Activated CD4-positive, alpha-beta T cell treated with anti-CD3 and anti-CD28 coated beads, Interleukin-2, amount 10 ng/mL, durations not matched to agents 7 days and 5 days (primary cell): ENCODE results near the gene SPP1. TPM values are rescaled to one million over a fixed set of nuclear protein-coding genes. Genes with fewer than 3 reads are reported as not detected.

ENCODE experiments used
- CTCF ChIA-PET: fragments of 350-600 bp; sonication (Branson Sonifier 250); formaldehyde crosslinking; loops from one replicate; lab custom pipeline; 2021; ENCODE audit warnings: antibody characterized with exemption; lab: Charles Lee
- POLR2A ChIA-PET: fragments of 350-600 bp; sonication (Branson Sonifier 250); formaldehyde crosslinking; loops from one replicate; lab custom pipeline; 2021; ENCODE audit warnings: antibody characterized with exemption; lab: Charles Lee
- DNase-seq: peaks from one replicate; pipeline ENCODE4 v3.0.0-alpha.2; 2020
- H3K27ac Mint-ChIP-seq: one replicate; pipeline ENCODE4 v1.8.0; 2021; ENCODE audit warnings: mild to moderate bottlenecking, moderate library complexity, mixed read lengths
- H3K27me3 Mint-ChIP-seq: one replicate; pipeline ENCODE4 v1.8.0; 2021; ENCODE audit warnings: mixed read lengths
- H3K36me3 Mint-ChIP-seq: one replicate; pipeline ENCODE4 v1.8.0; 2021; ENCODE audit warnings: low read depth, mixed read lengths
- H3K4me1 Mint-ChIP-seq: one replicate; pipeline ENCODE4 v1.8.0; 2021; ENCODE audit warnings: mixed read lengths
- H3K4me3 Mint-ChIP-seq: one replicate; pipeline ENCODE4 v1.8.0; 2021; ENCODE audit warnings: mild to moderate bottlenecking, moderate library complexity, mixed read lengths
- H3K9me3 Mint-ChIP-seq: one replicate; pipeline ENCODE4 v1.8.0; 2021; ENCODE audit warnings: mixed read lengths
- total RNA-seq, 2 experiments: library from RNA; stranded (reverse); gene quantifications; one replicate each; pipeline ENCODE4 v1.2.3, GENCODE V29; 2021

Gene SPP1
- total RNA-seq, 2 experiments from 2014 or later: 0.17 to 0.79 TPM

DNA sequence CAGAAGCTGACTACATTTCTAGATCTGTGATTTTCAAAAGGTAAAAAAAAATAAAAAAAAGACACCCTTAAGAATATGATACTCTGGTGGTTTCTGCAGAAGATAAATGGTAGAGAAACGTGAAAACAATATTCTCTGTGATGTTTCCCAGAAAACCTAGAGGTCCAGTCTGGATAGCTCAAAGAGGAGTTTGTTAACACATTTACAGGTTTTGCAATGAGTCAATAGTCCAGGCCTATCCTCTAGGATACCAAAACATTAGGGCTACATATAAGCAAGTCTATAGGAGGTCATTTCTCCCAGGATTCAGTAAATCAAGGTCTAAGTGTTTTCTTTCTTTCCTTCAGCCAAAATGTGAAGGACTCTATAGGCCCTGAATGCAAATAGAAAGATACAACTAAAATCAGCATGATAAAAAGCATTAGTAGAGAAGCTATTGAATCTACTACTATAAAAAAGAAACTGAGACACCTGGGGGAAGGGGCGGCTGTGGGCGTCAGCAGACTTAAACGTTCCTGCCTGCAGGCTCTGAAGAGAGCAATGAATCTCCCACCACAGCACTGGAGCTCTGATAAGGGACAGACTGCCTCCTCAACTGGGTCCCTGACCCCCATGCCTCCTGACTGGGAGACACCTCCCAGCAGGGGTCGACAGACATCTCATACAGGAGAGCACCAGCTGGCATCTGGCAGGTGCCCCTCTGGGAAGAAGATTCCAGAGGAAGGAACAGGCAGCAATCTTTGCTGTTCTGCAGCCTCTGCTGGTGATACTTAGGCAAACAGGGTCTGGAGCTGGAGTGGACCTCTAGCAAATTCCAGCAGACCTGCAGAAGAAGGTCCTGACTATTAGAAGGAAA, 33.7 kb upstream of the SPP1 start:
- peaks cover 9% of the 10 kb centered on the region for H3K27me3 Mint-ChIP-seq
- no peak for DNase-seq
- POLR2A ChIA-PET: no interaction called here
- H3K27ac Mint-ChIP-seq: no peak overlapping the region
- no peaks in the 10 kb centered on the region for H3K4me1 Mint-ChIP-seq
- no peak overlapping the region for H3K4me3 Mint-ChIP-seq
- no peaks in the 10 kb centered on the region for H3K36me3 Mint-ChIP-seq
- CTCF ChIA-PET: no interaction called here
- H3K9me3 Mint-ChIP-seq: no peaks in the 10 kb centered on the region

DNA sequence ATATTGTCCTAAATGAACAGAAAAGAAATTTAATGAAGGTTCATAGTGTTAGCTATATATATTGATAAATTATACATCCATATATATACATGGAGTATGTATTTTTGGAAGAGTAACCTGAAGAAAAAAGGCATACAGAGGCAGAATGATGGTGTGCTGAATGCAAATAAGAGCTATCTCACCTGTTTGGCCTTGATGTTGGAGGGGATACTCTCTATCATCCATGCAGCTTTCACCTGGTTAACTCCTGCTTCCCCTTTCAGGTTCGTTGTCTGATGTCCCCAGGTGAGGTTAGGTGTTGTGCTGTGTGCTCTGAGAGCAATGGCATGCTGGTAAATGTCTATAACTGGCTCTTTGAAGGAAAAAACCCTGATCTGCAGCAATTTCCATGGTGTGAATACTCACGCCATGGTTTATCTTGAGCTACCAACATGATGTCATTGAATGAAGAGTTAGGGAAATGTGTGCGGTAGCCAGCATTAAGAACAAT, 31.8 kb upstream of the SPP1 start:
- no peaks in the 10 kb centered on the region for H3K36me3 Mint-ChIP-seq
- POLR2A ChIA-PET: no interaction called here
- CTCF ChIA-PET: interaction anchor here (0.6 to 1.6 kb wide), 2 partner anchors 12 to 30 kb away, joined by 3 to 7 read pairs; no protein-coding TSS in a partner anchor
- no peak overlapping the region for H3K27ac Mint-ChIP-seq
- DNase-seq: no peak
- H3K27me3 Mint-ChIP-seq: peaks cover 14% of the 10 kb centered on the region
- H3K4me3 Mint-ChIP-seq: no peak overlapping the region
- H3K9me3 Mint-ChIP-seq: no peaks in the 10 kb centered on the region
- H3K4me1 Mint-ChIP-seq: no peaks in the 10 kb centered on the region

DNA sequence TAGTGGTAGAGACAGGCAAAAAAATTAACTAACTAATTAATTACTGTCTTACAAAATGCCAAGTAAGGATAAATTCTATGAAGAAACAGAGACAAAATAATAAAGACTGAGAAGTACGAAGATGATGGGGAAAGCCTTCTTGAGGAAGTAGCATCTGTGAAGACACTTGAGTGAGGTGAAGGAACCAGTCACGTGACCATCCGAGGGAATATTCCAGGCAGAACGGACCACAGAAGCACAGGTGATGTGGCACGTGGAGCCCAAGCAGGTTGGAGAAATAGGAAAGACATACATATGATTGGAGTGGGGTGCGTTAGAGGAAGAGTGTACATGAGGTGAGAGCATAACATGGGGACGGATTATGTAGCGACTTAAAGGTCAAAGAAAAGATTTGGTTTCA, 30.5 kb upstream of the SPP1 start:
- H3K36me3 Mint-ChIP-seq: no peaks in the 10 kb centered on the region
- CTCF ChIA-PET: interaction anchor here (1.6 kb wide), 1 partner anchor 11 kb away, joined by 7 read pairs; no protein-coding TSS in a partner anchor
- DNase-seq: no peak
- peaks cover 18% of the 10 kb centered on the region for H3K27me3 Mint-ChIP-seq
- no peaks in the 10 kb centered on the region for H3K9me3 Mint-ChIP-seq
- no peak overlapping the region for H3K4me3 Mint-ChIP-seq
- POLR2A ChIA-PET: no interaction called here
- no peaks in the 10 kb centered on the region for H3K4me1 Mint-ChIP-seq
- no peak overlapping the region for H3K27ac Mint-ChIP-seq

DNA sequence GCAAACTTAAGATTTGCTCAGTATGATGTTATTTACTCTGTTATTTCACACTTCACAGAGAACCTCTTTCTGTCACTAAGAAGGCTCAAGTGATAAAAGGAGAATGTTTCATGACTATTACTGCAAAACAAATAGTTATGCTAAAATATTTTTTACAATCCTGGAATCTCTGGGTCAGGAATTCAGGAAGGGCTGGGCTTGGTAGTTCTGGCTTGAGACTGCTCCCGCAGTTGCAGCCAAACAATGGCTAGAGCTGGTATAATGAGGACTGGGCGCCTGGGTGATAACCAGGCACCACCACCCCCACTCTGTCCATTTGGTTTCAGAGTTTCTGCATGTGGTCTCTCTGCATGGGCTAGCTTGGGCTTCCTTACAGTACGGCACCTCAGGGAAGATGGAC, 28.7 kb upstream of the SPP1 start:
- CTCF ChIA-PET: no interaction called here
- Mint-ChIP-seq H3K36me3 (no peaks in the 10 kb centered on the region), H3K27ac (no peak overlapping the region), H3K9me3 (no peaks in the 10 kb centered on the region), H3K27me3 (peaks cover 19% of the 10 kb centered on the region), H3K4me1 (no peaks in the 10 kb centered on the region), H3K4me3 (no peak overlapping the region)
- POLR2A ChIA-PET: no interaction called here
- no peak for DNase-seq

DNA sequence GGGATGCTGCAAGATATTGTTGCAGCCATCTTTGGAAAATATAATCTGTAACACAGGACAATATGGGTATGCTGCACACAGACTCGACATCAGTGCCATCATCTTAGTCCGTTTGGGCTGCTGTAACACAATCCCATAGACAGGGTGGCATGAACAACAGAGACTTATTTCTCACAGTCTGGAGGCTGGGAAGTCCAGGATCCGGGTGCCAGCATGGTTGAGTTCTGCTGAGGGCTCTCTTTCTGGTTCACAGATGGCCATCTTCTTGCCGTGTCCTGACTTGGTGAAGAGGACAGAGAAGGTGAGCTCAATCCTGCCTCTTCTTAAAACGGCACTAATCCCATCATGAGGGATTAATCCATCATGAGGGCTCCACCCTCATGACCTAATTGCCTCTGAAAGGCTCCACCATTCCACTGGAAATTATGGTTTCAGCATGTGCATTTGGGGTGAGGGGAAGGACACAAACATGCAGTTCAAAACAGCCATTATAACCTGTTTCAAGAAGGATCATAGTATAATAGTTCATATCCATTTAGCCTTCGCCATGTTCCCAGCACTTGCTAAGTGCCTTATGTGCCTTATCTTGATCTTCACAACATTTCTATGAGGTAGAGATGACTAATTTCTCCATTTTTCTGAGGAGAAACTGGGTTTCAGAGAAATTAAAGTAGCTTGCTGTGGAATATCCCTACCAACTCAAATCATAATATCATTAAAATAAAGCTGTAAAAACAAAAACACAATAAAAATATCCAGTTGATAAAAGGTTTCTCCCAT, 27.9 kb upstream of the SPP1 start:
- POLR2A ChIA-PET: no interaction called here
- Mint-ChIP-seq H3K4me3 (no peak overlapping the region), H3K4me1 (no peaks in the 10 kb centered on the region), H3K9me3 (no peaks in the 10 kb centered on the region), H3K27me3 (peaks cover 19% of the 10 kb centered on the region), H3K27ac (no peak overlapping the region), H3K36me3 (no peaks in the 10 kb centered on the region)
- DNase-seq: no peak
- CTCF ChIA-PET: interaction anchor here (1.1 kb wide), 1 partner anchor 9 kb away, joined by 3 read pairs; no protein-coding TSS in a partner anchor

DNA sequence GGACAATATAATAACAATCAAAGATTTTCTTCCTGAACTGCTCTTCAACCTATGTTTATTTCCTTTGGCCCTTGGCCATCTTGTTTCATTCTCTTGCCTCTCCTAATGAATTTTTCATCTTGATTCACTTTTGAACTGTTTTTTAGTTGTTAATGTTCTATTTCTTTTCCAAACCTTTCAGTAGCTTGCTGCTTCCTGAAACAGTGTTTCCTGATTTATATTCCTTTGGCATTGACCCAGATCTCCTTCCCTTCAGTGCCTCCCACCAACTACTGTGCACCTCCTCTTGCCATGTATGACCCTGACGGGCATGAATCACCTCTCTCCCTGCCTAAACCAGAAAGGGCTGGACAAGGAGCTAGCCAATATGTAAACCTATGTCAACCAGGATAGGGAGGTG, 25.6 kb upstream of the SPP1 start:
- CTCF ChIA-PET: no interaction called here
- POLR2A ChIA-PET: no interaction called here
- Mint-ChIP-seq H3K9me3 (no peaks in the 10 kb centered on the region), H3K27ac (no peak overlapping the region), H3K4me1 (no peaks in the 10 kb centered on the region), H3K27me3 (peaks cover 18% of the 10 kb centered on the region), H3K4me3 (no peak overlapping the region), H3K36me3 (no peaks in the 10 kb centered on the region)
- no peak for DNase-seq

DNA sequence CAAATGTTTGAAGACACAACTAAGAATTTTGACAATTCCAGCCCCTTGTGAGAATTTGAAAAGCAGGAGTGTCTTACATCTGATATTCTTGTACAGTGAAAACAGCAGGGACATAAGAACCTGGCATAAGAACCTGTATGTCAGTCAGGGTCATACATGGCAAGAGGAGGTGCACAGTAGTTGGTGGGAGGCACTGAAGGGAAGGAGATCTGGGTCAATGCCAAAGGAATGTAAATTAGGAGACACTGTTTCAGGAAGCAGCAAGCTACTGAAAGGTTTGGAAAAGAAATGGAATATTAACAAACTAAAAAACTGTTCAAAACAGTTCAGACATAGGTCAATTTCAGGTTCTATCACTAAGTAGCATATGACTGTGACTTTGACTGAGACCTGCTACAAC, 25.0 kb upstream of the SPP1 start:
- peaks cover 21% of the 10 kb centered on the region for H3K27me3 Mint-ChIP-seq
- H3K36me3 Mint-ChIP-seq: no peaks in the 10 kb centered on the region
- H3K27ac Mint-ChIP-seq: no peak overlapping the region
- H3K4me1 Mint-ChIP-seq: no peaks in the 10 kb centered on the region
- no peak for DNase-seq
- CTCF ChIA-PET: no interaction called here
- POLR2A ChIA-PET: no interaction called here
- H3K9me3 Mint-ChIP-seq: no peaks in the 10 kb centered on the region
- no peak overlapping the region for H3K4me3 Mint-ChIP-seq

DNA sequence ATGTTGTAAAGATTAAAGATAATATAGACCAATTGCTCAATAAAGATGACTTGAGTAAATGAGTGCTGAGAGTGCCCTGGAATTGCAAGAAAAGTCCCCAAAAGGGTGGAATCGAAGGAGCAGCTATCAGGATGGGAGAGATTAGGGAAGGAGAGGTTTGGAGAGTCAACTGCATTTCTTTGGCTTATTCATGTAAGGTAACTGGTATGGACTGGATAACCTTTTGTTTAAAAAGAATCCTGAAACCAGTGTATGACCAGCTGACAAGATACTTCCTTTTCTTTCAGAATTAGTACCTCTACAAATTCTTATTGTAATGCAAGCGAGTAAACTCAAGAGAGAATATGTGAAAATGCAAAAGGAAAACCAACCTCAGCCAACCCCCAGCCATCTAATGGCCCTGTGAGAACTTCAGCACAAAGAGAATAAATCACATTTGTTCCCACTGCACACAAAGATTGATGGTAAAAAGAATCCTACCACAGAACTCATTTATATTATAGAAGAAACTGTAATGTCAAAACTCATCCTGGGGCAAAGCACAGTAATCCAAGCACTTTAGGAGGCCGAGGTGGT, 24.5 kb upstream of the SPP1 start:
- peaks cover 21% of the 10 kb centered on the region for H3K27me3 Mint-ChIP-seq
- no peaks in the 10 kb centered on the region for H3K36me3 Mint-ChIP-seq
- ChIA-PET CTCF (no interaction called here), POLR2A (no interaction called here)
- no peak overlapping the region for H3K4me3 Mint-ChIP-seq
- no peaks in the 10 kb centered on the region for H3K9me3 Mint-ChIP-seq
- DNase-seq: no peak
- H3K27ac Mint-ChIP-seq: no peak overlapping the region
- no peaks in the 10 kb centered on the region for H3K4me1 Mint-ChIP-seq

DNA sequence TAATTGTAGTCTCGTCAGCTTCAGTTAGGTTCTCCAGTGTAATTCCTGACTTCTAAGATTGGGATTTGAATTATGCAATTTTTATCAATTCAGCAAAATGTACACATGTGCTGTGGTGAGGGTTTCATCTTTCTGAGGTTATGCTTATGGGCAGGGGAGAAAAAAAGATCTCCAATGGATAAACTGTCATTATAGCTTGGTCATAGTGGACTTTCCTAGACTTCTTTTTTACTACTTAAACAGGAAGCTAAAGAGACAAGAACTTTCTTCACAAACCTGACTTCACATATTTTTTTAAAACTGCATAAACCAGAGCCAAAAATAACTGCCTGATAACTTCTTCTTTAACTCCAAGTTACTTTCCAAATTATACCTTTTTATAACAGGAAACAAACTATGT, 21.7 kb upstream of the SPP1 start:
- Mint-ChIP-seq H3K36me3 (no peaks in the 10 kb centered on the region), H3K27me3 (peaks cover 15% of the 10 kb centered on the region), H3K27ac (no peak overlapping the region), H3K4me1 (no peaks in the 10 kb centered on the region), H3K4me3 (no peak overlapping the region), H3K9me3 (no peaks in the 10 kb centered on the region)
- DNase-seq: no peak
- ChIA-PET POLR2A (no interaction called here), CTCF (interaction anchor here (1.7 kb wide), 1 partner anchor 481 kb away, joined by 4 read pairs; no protein-coding TSS in a partner anchor)

DNA sequence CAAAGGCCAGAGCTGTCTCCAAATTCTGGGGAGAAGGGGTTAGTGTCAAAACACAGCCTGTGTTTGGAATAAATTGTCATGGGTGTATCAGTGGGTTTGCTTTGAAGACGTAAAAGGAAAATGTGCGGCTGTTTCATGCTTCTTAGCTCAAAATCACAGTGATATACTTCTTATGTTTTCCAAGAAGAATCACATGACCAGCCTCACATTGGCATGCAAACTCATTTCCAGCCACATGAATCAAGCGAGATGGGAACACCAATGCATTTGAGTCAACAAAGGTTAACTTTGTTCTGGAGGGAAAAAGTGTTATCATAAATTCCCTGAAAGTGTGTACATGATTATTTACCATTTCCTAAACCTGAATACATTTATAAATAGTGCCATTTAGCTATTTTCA, 19.0 kb upstream of the SPP1 start:
- Mint-ChIP-seq H3K27me3 (peaks cover 6% of the 10 kb centered on the region), H3K36me3 (no peaks in the 10 kb centered on the region), H3K4me3 (no peak overlapping the region), H3K27ac (no peak overlapping the region), H3K4me1 (no peaks in the 10 kb centered on the region), H3K9me3 (no peaks in the 10 kb centered on the region)
- CTCF ChIA-PET: interaction anchor here (0.6 to 2.4 kb wide), 3 partner anchors 9 to 12 kb away, joined by 3 to 7 read pairs (median 3); no protein-coding TSS in a partner anchor
- POLR2A ChIA-PET: no interaction called here
- DNase-seq: no peak

DNA sequence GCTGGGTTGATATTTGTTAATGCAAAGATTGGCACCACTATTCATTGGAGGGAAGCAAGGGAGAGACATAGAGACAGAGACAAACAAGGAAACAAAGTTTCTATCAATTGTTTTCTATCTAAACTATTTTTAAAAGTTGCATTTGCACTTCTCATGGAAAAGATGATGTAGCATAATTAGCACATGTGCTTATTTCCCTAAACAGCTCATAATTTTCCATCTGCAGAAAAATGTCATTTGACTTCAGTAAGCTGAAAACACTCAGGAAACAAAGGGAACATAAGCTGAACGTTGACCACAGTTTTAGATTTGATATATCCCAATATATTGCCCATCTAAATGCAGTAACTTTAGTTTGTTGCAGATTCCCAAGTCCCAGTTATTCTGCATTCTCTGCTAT, 18.5 kb upstream of the SPP1 start:
- CTCF ChIA-PET: interaction anchor here (0.7 to 2.4 kb wide), 2 partner anchors 9 to 13 kb away, joined by 3 to 7 read pairs; no protein-coding TSS in a partner anchor
- DNase-seq: no peak
- Mint-ChIP-seq H3K9me3 (no peaks in the 10 kb centered on the region), H3K4me3 (no peak overlapping the region), H3K4me1 (no peaks in the 10 kb centered on the region), H3K36me3 (no peaks in the 10 kb centered on the region), H3K27ac (no peak overlapping the region), H3K27me3 (peaks cover 6% of the 10 kb centered on the region)
- POLR2A ChIA-PET: no interaction called here

DNA sequence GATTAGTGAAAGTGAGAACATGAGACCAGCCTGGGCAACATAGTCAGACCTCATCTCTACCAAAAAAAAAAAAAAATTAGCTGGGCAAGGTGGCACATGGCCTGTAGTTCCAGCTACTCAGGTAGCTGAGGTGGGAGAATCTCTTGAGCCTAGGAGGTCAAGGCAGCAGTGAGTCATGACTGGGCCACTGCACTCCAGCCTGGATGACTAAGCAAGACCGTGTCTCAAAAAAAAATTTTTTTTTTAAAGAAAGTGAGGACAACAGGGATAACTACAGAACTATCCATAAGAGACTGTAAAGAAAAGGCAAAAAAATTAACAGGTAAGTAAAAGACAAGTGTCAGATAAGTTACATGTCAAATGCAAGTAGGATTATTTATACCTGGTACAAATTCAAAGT, 13.5 kb upstream of the SPP1 start:
- Mint-ChIP-seq H3K9me3 (no peaks in the 10 kb centered on the region), H3K36me3 (no peaks in the 10 kb centered on the region), H3K27ac (no peak overlapping the region), H3K4me3 (no peak overlapping the region), H3K27me3 (peaks cover 6% of the 10 kb centered on the region), H3K4me1 (no peaks in the 10 kb centered on the region)
- CTCF ChIA-PET: interaction anchor here (0.6 kb wide), 1 partner anchor 895 kb away, joined by 3 read pairs; no protein-coding TSS in a partner anchor
- POLR2A ChIA-PET: no interaction called here
- no peak for DNase-seq
